Ishikawa (cell line): ENCODE data around the gene XXYLT1.

Experiments used
- CEBPB ChIP-seq: IDR thresholded peaks from 2 replicates; pipeline ENCODE4 v1.6.1; 2012
- EP300 ChIP-seq: IDR thresholded peaks from 2 replicates; pipeline ENCODE4 v1.6.1; 2012; ENCODE audit warnings: borderline replicate concordance
- RAD21 ChIP-seq: IDR thresholded peaks from 2 replicates; pipeline ENCODE4 v1.6.1; 2012; ENCODE audit warnings: low read depth
- TAF1 ChIP-seq: IDR thresholded peaks from 2 replicates; pipeline ENCODE4 v1.6.1; 2012; ENCODE audit warnings: low read depth, mild to moderate bottlenecking
- TF ChIP-seq, protein P1 (sequence below): IDR thresholded peaks from 2 replicates; pipeline ENCODE4 v1.6.1; 2012; ENCODE audit warnings: low read depth, mild to moderate bottlenecking

GRCh38 chr3:195227871-195228270 is 43.1 kb downstream of the XXYLT1 start:
- TF ChIP-seq TAF1 (no peak), EP300 (no peak), CEBPB (no peak), RAD21 (no peak)
- TF ChIP-seq, protein P1, sequence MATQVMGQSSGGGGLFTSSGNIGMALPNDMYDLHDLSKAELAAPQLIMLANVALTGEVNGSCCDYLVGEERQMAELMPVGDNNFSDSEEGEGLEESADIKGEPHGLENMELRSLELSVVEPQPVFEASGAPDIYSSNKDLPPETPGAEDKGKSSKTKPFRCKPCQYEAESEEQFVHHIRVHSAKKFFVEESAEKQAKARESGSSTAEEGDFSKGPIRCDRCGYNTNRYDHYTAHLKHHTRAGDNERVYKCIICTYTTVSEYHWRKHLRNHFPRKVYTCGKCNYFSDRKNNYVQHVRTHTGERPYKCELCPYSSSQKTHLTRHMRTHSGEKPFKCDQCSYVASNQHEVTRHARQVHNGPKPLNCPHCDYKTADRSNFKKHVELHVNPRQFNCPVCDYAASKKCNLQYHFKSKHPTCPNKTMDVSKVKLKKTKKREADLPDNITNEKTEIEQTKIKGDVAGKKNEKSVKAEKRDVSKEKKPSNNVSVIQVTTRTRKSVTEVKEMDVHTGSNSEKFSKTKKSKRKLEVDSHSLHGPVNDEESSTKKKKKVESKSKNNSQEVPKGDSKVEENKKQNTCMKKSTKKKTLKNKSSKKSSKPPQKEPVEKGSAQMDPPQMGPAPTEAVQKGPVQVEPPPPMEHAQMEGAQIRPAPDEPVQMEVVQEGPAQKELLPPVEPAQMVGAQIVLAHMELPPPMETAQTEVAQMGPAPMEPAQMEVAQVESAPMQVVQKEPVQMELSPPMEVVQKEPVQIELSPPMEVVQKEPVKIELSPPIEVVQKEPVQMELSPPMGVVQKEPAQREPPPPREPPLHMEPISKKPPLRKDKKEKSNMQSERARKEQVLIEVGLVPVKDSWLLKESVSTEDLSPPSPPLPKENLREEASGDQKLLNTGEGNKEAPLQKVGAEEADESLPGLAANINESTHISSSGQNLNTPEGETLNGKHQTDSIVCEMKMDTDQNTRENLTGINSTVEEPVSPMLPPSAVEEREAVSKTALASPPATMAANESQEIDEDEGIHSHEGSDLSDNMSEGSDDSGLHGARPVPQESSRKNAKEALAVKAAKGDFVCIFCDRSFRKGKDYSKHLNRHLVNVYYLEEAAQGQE, result no peak
